Endothelial cell of umbilical vein (primary cell): ENCODE results near the gene KRTCAP2. TPM values are rescaled to one million over a fixed set of nuclear protein-coding genes. Genes with fewer than 3 reads are reported as not detected.

ENCODE experiments used
- BruUV-seq: library from RNA; stranded (reverse); fragments of 400-500 nt; replicated peaks from 2 replicates; lab custom pipeline; 2021; lab: Mats Ljungman, UMichigan
- CTCF ChIA-PET: fragments of 300-600, 350-600 bp; sonication (Branson Sonifier 250); formaldehyde crosslinking; loops from one replicate; lab custom pipeline; 2021; ENCODE audit warnings: antibody characterized with exemption, inconsistent platforms; lab: Charles Lee
- POLR2A ChIA-PET: fragments of 300-600, 350-600 bp; sonication (Branson Sonifier 250); formaldehyde crosslinking; loops from one replicate; lab custom pipeline; 2021; ENCODE audit warnings: antibody characterized with exemption, inconsistent platforms; lab: Charles Lee
- DNase-seq: peaks from one replicate; pipeline ENCODE4 v3.0.0-alpha.2; 2011; ENCODE audit warnings: low read depth, low spot score
- FAIRE-seq: peaks from 2 replicates; lab custom pipeline; 2011; peaks lifted over from hg19 to GRCh38; lab: Jason Lieb, UNC
- H2AFZ ChIP-seq: 2 replicates; pipeline ENCODE4 v1.6.0; 2012; ENCODE audit warnings: low read depth, low read length, control low read depth, inconsistent platforms
- H3K27ac ChIP-seq: 2 replicates; pipeline ENCODE4 v1.5.1; 2011; ENCODE audit warnings: low read depth, mild to moderate bottlenecking, control low read depth, low read length, moderate library complexity; ENCODE audit not compliant: insufficient read depth
- H3K27me3 ChIP-seq, 2 experiments: 2 replicates each; pipeline versions ENCODE4 v1.6.0 to v1.6.1; 2011; ENCODE audit warnings: low read length in 2 of 2, mixed read lengths in 1 of 2; ENCODE audit not compliant: control insufficient read depth in 2 of 2, insufficient read depth in 2 of 2
- H3K36me3 ChIP-seq, 2 experiments: 2 replicates in 1 of 2; 3 replicates in 1 of 2; pipeline ENCODE4 v1.5.1; 2011; ENCODE audit warnings: low read length in 2 of 2, mild to moderate bottlenecking in 1 of 2, moderate library complexity in 1 of 2; ENCODE audit not compliant: control insufficient read depth in 2 of 2, insufficient read depth in 2 of 2; ENCODE audit errors: extremely low read depth in 1 of 2
- H3K4me1 ChIP-seq: 3 replicates; pipeline ENCODE4 v1.5.1; 2011; ENCODE audit warnings: mild to moderate bottlenecking, low read length; ENCODE audit not compliant: control insufficient read depth, insufficient read depth; ENCODE audit errors: extremely low read depth
- H3K4me2 ChIP-seq: 2 replicates; pipeline ENCODE4 v1.6.1; 2011; ENCODE audit warnings: low read length, control low read depth, mixed read lengths; ENCODE audit not compliant: insufficient read depth
- H3K4me3 ChIP-seq, 3 experiments: fragments of 200-600 bp in 1 of 3; sonication (generic), shearing (Covaris generic) in 1 of 3; replicated peaks in 1 of 3; 2 replicates each; pipeline ENCODE4 v1.5.1; 2011 to 2016; ENCODE audit warnings: control low read depth in 3 of 3, low read length in 3 of 3, mild to moderate bottlenecking in 2 of 3, inconsistent platforms in 1 of 3, low read depth in 1 of 3, moderate library complexity in 1 of 3; ENCODE audit not compliant: insufficient read depth in 1 of 3
- H3K79me2 ChIP-seq: 2 replicates; pipeline ENCODE4 v1.6.0; 2012; ENCODE audit warnings: low read length, inconsistent platforms; ENCODE audit not compliant: control insufficient read depth, insufficient read depth
- H3K9ac ChIP-seq: replicated peaks from 2 replicates; pipeline ENCODE3; 2011; ENCODE audit warnings: low read length, control low read depth; ENCODE audit not compliant: insufficient read depth; ENCODE audit errors: extremely low read depth
- H3K9me1 ChIP-seq: replicated peaks from 3 replicates; pipeline ENCODE4 v1.6.0; 2011; ENCODE audit warnings: mild to moderate bottlenecking, low read length; ENCODE audit not compliant: control insufficient read depth, insufficient read depth; ENCODE audit errors: extremely low read depth
- H3K9me3 ChIP-seq: replicated peaks from 2 replicates; pipeline ENCODE4 v1.5.1; 2012; ENCODE audit warnings: low read length, inconsistent platforms; ENCODE audit not compliant: control insufficient read depth, insufficient read depth
- H4K20me1 ChIP-seq: replicated peaks from 2 replicates; pipeline ENCODE3; 2011; ENCODE audit warnings: mild to moderate bottlenecking, low read length; ENCODE audit not compliant: control insufficient read depth, insufficient read depth; ENCODE audit errors: extremely low read depth
- EZH2 ChIP-seq: IDR thresholded peaks from 2 replicates; pipeline ENCODE4 v1.6.1; 2012; ENCODE audit warnings: borderline replicate concordance, low read depth, mild to moderate bottlenecking, moderate library complexity, low read length, inconsistent platforms; ENCODE audit not compliant: severe bottlenecking
- FOS ChIP-seq: IDR thresholded peaks from 2 replicates; pipeline ENCODE4 v1.6.1; 2011; ENCODE audit warnings: mild to moderate bottlenecking, low read length, moderate library complexity, borderline replicate concordance; ENCODE audit not compliant: insufficient read depth
- GATA2 ChIP-seq: IDR thresholded peaks from 2 replicates; pipeline ENCODE4 v1.7.0; 2011; ENCODE audit warnings: low read depth, mild to moderate bottlenecking, moderate library complexity, mixed read lengths, low read length; ENCODE audit not compliant: insufficient read length, insufficient read depth
- JUN ChIP-seq: IDR thresholded peaks from 2 replicates; pipeline ENCODE4 v1.6.1; 2011; ENCODE audit warnings: borderline replicate concordance, low read depth; ENCODE audit not compliant: insufficient read length, insufficient read depth
- MYC ChIP-seq: IDR thresholded peaks from one replicate; pipeline ENCODE4 v1.6.1; 2011; ENCODE audit warnings: mild to moderate bottlenecking, low read depth, low read length
- POLR2A ChIP-seq: IDR thresholded peaks from 2 replicates; pipeline ENCODE4 v1.6.1; 2012; ENCODE audit warnings: low read depth, mild to moderate bottlenecking, control low read depth, low read length
- POLR2AphosphoS5 ChIP-seq: IDR thresholded peaks from 2 replicates; pipeline ENCODE4 v1.6.1; 2012; ENCODE audit warnings: low read depth, mild to moderate bottlenecking, control low read depth, low read length, moderate library complexity; ENCODE audit not compliant: insufficient read depth
- dilution Hi-C: fragments of 300-500 bp; cut with MboI; formaldehyde crosslinking; loops from one replicate; pipeline ENCODE4 v1.15.0; 2019; ENCODE audit warnings: low sequenced_read_pairs; ENCODE audit not compliant: extremely low pct_ligation_motif_present
- intact Hi-C: fragments of 100-400 bp; cut with micrococcal nuclease; formaldehyde crosslinking; loops from one replicate; pipeline ENCODE4 v1.10.0; 2022
- polyA plus RNA-seq, 4 experiments: library from polyadenylated mRNA; depleted of rRNA in 3 of 4; stranded (reverse) in 3 of 4; unstranded in 1 of 4; fragments of >200 nt; gene quantifications; 2 replicates each; pipeline versions ENCODE4 v1.2.1 to v1.2.3, GENCODE V29; 2011 to 2012; ENCODE audit warnings: missing spikeins in 1 of 4
- total RNA-seq: library from RNA; stranded (reverse); gene quantifications from 2 replicates; pipeline ENCODE4 v1.2.3, GENCODE V29; 2021
- TF ChIP-seq, protein P1 (sequence below), 2 donors: IDR thresholded peaks; 1 replicate in 1 of 2; 2 replicates in 1 of 2; pipeline ENCODE4 v1.5.1; 2011; ENCODE audit warnings: low read length in 2 of 2, mild to moderate bottlenecking in 2 of 2, moderate library complexity in 2 of 2, control low read depth in 1 of 2, inconsistent platforms in 1 of 2, low read depth in 1 of 2; ENCODE audit not compliant: insufficient read depth in 1 of 2; ENCODE audit errors: extremely low read depth in 1 of 2
- TF ChIP-seq, protein P2 (sequence below): IDR thresholded peaks from 2 replicates; pipeline ENCODE4 v1.6.1; 2011; ENCODE audit not compliant: insufficient read depth, insufficient read length

Gene KRTCAP2
- total and polyA plus RNA-seq, 2 donors (not counting 3 experiments of a cell fraction or from before 2014, with no cell fraction given) = 207 to 362 TPM

DNA sequence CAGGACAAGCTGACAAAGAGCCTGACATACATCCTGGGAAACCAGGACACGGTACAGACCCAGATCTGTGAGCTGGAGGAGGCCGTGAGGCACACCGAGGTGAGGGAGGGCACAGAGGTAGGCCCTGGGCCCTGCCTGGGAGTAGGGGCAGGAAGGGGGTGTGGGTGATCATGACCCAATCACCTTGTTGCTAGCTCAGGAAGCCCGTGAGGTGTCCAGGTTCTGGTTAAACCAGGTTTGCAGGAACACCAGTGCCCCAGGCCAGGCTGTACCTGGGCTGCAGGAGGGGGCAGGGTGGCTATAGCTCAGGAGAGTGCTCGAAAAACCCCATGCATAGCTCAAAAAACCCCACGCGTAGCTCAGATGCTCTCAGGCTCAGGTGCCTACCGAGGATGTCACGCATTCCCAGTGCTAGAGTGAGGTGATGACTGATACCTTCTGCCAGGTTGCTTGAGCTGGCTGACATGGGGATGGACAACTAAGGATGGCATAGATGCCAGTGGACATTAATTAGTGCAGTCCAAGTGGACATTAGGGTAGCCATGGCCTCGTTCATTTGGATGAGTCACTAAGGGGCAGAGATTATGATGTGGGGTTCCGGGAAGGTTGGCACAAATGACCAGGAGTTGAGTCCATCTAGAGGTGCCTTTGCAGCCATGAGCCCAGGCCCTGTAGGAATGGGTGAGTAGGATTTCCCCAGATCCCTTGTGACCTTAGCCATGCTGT, 4.3 kb upstream of the KRTCAP2 start:
- H2AFZ ChIP-seq = no peak overlapping the region
- H3K79me2 ChIP-seq = peaks cover 7% of the 10 kb centered on the region
- no peak overlapping the region for H3K4me2 ChIP-seq
- DNase-seq (no peak), FAIRE-seq (no peak)
- intact Hi-C loops = loop anchor here (2.0 kb wide), 1 partner anchor 15 kb away; no protein-coding TSS in a partner anchor
- TF ChIP-seq POLR2AphosphoS5 = no peak
- TF ChIP-seq, protein P1, sequence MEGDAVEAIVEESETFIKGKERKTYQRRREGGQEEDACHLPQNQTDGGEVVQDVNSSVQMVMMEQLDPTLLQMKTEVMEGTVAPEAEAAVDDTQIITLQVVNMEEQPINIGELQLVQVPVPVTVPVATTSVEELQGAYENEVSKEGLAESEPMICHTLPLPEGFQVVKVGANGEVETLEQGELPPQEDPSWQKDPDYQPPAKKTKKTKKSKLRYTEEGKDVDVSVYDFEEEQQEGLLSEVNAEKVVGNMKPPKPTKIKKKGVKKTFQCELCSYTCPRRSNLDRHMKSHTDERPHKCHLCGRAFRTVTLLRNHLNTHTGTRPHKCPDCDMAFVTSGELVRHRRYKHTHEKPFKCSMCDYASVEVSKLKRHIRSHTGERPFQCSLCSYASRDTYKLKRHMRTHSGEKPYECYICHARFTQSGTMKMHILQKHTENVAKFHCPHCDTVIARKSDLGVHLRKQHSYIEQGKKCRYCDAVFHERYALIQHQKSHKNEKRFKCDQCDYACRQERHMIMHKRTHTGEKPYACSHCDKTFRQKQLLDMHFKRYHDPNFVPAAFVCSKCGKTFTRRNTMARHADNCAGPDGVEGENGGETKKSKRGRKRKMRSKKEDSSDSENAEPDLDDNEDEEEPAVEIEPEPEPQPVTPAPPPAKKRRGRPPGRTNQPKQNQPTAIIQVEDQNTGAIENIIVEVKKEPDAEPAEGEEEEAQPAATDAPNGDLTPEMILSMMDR (IDR thresholded peaks at IDR 0.05; ENCODE audit: extremely low read depth in 1 of 2, insufficient read depth in 1 of 2, low read depth in 1 of 2, low read length in 2 of 2) = no peak
- no peak for TF ChIP-seq FOS
- TF ChIP-seq, protein P2, sequence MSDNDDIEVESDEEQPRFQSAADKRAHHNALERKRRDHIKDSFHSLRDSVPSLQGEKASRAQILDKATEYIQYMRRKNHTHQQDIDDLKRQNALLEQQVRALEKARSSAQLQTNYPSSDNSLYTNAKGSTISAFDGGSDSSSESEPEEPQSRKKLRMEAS = no peak
- TF ChIP-seq POLR2A = no peak
- no peak for TF ChIP-seq GATA2
- no peak for TF ChIP-seq EZH2
- no peak for TF ChIP-seq MYC
- TF ChIP-seq JUN = no peak
- H3K9me1 ChIP-seq = no peaks in the 10 kb centered on the region
- no peaks in the 10 kb centered on the region for H3K9me3 ChIP-seq
- no peak overlapping the region for H3K4me3 ChIP-seq
- dilution Hi-C loops = no loop called here
- no peaks in the 10 kb centered on the region for H3K27me3 ChIP-seq
- peaks cover 6% of the 10 kb centered on the region for H3K4me1 ChIP-seq
- H3K9ac ChIP-seq = no peak overlapping the region
- no peaks in the 10 kb centered on the region for H4K20me1 ChIP-seq
- ChIA-PET CTCF (interaction anchor here (1.0 to 2.0 kb wide), 3 partner anchors 16 to 86 kb away, joined by 3 to 31 read pairs (median 4); no protein-coding TSS in a partner anchor), POLR2A (no interaction called here)
- no peak overlapping the region for H3K27ac ChIP-seq
- H3K36me3 ChIP-seq = peaks cover 4 to 26% of the 10 kb centered on the region in 2 experiments
- BruUV-seq = no TSS peak
